Fibroblast of lung (primary cell): Measurements from ENCODE around the gene YBX1.

Experiments used
- EZH2 ChIP-seq: IDR thresholded peaks from 2 replicates; pipeline ENCODE4 v1.5.1; 2012; ENCODE audit warnings: low read length, control low read depth, mild to moderate bottlenecking; ENCODE audit errors: missing control alignments
- TF ChIP-seq, protein P1 (sequence below), 2 donors: IDR thresholded peaks in 1 of 2; conservative IDR thresholded peaks in 1 of 2; 1 replicate in 1 of 2; 2 replicates in 1 of 2; pipeline ENCODE4 v1.5.1; 2011 to 2012; ENCODE audit warnings: low read length in 2 of 2, control low read depth in 1 of 2, inconsistent platforms in 1 of 2, low read depth in 1 of 2, mild to moderate bottlenecking in 1 of 2

DNA sequence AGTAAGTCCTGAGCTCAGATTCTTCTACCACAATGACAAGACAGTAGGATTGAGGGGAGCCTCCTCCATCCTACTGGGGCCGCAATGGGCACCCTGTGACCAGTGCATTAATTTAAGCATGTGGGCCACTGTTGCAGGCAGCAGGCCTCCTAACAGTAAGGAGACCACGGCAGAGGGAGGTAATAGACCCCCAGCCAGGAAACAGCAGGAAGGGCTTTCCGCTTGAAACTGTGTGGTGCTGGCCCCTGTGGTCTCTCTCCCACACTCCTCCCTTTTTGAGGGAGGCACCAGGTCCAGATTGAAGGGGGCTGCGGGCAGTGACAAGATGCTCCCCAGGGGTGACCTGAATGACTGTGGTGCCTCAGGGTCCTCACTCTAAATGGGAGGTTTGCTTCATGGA is 59.5 kb downstream of the YBX1 start:
- TF ChIP-seq, protein P1, sequence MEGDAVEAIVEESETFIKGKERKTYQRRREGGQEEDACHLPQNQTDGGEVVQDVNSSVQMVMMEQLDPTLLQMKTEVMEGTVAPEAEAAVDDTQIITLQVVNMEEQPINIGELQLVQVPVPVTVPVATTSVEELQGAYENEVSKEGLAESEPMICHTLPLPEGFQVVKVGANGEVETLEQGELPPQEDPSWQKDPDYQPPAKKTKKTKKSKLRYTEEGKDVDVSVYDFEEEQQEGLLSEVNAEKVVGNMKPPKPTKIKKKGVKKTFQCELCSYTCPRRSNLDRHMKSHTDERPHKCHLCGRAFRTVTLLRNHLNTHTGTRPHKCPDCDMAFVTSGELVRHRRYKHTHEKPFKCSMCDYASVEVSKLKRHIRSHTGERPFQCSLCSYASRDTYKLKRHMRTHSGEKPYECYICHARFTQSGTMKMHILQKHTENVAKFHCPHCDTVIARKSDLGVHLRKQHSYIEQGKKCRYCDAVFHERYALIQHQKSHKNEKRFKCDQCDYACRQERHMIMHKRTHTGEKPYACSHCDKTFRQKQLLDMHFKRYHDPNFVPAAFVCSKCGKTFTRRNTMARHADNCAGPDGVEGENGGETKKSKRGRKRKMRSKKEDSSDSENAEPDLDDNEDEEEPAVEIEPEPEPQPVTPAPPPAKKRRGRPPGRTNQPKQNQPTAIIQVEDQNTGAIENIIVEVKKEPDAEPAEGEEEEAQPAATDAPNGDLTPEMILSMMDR (conservative IDR thresholded peaks at IDR 0.05 in 1 of 2, IDR thresholded peaks at IDR 0.05 in 1 of 2; ENCODE audit: low read depth in 1 of 2, low read length in 2 of 2) = no peak
- TF ChIP-seq EZH2 = no peak
